Mesodermal cell (in vitro differentiated cells): Measurements from ENCODE around the gene ENPP1.
"Not testable (repeated sequence)": the region's sequence is repeated elsewhere in the genome, so short reads cannot be mapped to it uniquely, and the experiment has no call there.

Source experiments
- H3K27ac ChIP-seq: 2 replicates; pipeline ENCODE4 v1.7.0; 2013; ENCODE audit warnings: mild to moderate bottlenecking, low read depth, low read length, moderate library complexity; ENCODE audit not compliant: severe bottlenecking
- H3K36me3 ChIP-seq: 2 replicates; pipeline ENCODE4 v1.7.1; 2013; ENCODE audit warnings: mild to moderate bottlenecking, low read length, moderate library complexity; ENCODE audit not compliant: control insufficient read depth, insufficient read depth
- H3K4me1 ChIP-seq: one replicate; pipeline ENCODE4 v1.7.1; 2013; ENCODE audit warnings: mild to moderate bottlenecking, low read length; ENCODE audit not compliant: insufficient read depth, control insufficient read depth, poor library complexity, severe bottlenecking
- H3K4me3 ChIP-seq: 2 replicates; pipeline ENCODE4 v1.7.0; 2013; ENCODE audit warnings: low read length, control low read depth, mild to moderate bottlenecking; ENCODE audit not compliant: insufficient read depth, poor library complexity, severe bottlenecking; ENCODE audit errors: extremely low read depth
- H3K9me3 ChIP-seq: 2 replicates; pipeline ENCODE4 v1.7.1; 2013; ENCODE audit warnings: mild to moderate bottlenecking, low read length, moderate library complexity; ENCODE audit not compliant: control insufficient read depth
- WGBS, 2 experiments: methylation state at CpG; one replicate each; pipeline ENCODE4 v1.1.5; 2013; ENCODE audit warnings: missing lambda C conversion rate in 2 of 2; ENCODE audit not compliant: insufficient coverage in 2 of 2; 5-methylcytosine and 5-hydroxymethylcytosine counted together

ENPP1 gene

DNA sequence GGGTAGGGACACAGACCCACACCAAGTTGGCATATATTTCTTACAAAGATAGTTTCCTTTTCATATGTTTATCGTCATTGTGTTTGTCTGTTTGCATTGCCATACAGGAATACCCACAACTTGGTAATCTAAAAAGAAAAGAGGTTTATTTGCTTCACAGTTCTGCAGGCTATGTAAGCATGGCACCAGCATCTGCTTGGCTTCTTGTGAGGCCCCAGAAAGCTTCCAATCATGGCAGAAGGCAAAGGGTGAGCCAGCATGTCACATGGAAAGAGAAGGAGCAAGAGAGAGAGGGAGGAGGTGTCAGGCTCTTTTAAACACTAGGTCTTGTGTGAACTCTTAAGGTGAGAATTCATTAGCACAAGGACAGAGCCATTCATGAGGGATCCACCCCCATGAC, 90.9 kb downstream of the ENPP1 start:
- Histone ChIP-seq H3K36me3 (no peaks in the 10 kb centered on the region), H3K4me3 (no peak overlapping the region), H3K27ac (no peak overlapping the region), H3K9me3 (peaks cover 17% of the 10 kb centered on the region), H3K4me1 (no peaks in the 10 kb centered on the region)
- 100% methylated on average over 1 of the region's 1 CpG; no CpG with 5 or more reads in 1 of the 2 experiments for WGBS, 2 experiments

- Histone ChIP-seq H3K27ac (no peak overlapping the region), H3K36me3 (no peaks in the 10 kb centered on the region), H3K4me3 (no peak overlapping the region), H3K4me1 (no peaks in the 10 kb centered on the region), H3K9me3 (peaks cover 17% of the 10 kb centered on the region)
These were observed 92.4 kb downstream of the ENPP1 start for GRCh38 chr6:131900231-131900630.

DNA sequence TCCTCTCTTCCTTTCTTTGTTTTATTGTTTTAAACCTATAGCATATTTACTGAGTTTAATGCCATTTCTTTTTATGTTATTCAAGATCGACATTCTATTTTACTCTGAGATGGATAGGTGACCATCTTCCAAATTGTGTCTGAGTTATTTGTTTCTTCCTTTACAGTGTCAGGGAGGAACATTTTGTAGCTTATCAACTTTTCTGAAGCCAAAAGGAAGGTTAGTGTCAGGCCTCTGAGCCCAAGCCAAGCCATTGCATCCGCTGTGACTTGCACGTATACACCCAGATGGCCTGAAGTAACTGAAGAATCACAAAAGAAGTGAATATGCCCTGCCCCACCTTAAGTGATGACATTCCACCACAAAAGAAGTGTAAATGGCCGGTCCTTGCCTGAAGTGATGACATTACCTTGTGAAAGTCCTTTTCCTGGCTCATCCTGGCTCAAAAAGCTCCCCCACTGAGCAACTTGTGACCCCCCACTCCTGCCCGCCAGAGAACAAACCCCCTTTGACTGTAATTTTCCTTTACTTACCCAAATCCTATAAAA, 93.6 kb downstream of the ENPP1 start:
- H3K4me1 ChIP-seq, H3K36me3 ChIP-seq, H3K27ac ChIP-seq, H3K4me3 ChIP-seq: not testable (repeated sequence)
- WGBS, 2 experiments = 47 to 50% methylated on average over 2 to 3 of the region's 5 CpGs
- H3K9me3 ChIP-seq = peaks cover 17% of the 10 kb centered on the region

GRCh38 chr6:131903734-131904133, 95.9 kb downstream of the ENPP1 start:
- WGBS, 2 experiments = 21 to 24% methylated on average over 2 to 5 of the region's 12 CpGs
- H3K4me3 ChIP-seq, H3K36me3 ChIP-seq, H3K9me3 ChIP-seq, H3K27ac ChIP-seq, H3K4me1 ChIP-seq: not testable (repeated sequence)

- not testable (repeated sequence) for H3K4me3 ChIP-seq, H3K9me3 ChIP-seq, H3K36me3 ChIP-seq, H3K4me1 ChIP-seq, H3K27ac ChIP-seq
- WGBS, 2 experiments = no CpG with 5 or more reads among the region's 3 CpGs
These were observed 101.0 kb downstream of the ENPP1 start for GRCh38 chr6:131908787-131909186.

DNA sequence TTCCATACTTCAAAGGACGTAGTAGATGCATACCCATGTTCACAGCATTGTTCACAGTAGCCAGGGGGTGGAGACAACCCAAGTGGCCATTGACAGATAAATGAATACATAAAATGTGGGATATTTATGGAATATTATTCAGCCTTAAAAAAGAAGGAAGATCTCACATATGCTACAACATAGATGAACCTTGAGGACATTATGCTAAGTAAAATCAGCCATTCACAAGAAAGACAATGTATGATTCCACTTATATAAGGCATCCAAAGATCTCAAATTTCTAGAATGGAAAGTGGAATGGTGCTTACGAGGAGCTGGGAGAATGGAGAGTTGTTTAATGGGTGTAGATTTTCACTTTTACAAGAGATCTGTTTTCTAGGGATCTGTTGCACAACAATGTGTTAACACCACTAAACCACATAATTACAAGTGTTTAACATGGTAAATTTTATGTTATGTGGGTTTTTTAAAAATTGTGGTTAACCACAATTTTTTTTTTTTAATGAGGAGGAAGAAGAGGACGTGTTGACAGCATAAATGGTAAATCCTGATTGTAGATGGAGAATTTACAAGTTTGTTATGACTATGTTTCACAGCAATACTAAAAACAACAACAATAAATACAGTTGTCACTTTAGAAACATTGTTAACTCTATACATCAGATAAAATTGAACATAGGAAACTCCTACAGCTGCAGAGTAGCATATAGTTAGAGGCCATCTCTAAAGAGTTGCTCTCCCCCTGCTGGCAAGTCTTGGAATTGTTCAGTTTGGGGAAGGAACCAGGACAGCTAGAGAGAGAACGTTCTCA, 101.8 kb downstream of the ENPP1 start:
- no CpG with 5 or more reads among the region's 4 CpGs for WGBS, 2 experiments
- Histone ChIP-seq H3K4me1 (no peaks in the 10 kb centered on the region), H3K27ac (no peak overlapping the region), H3K36me3 (no peaks in the 10 kb centered on the region), H3K4me3 (no peak overlapping the region), H3K9me3 (no peaks in the 10 kb centered on the region)

DNA sequence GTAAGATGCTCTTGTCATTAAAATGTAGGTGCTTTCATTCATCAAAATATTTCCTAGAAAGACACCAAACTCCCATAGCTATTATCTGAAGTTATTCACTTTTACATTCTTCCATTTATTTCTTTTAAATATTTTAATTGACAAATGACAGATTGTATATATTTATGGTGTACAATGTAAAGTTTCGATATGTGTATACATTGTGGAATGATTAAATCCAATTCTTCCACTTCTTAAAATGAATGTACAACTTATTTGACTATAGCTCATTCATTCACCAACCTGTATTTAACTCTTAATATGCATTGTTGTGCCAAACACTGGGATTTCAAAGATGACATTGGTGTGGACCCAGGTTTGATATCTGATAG, 102.4 kb downstream of the ENPP1 start:
- Histone ChIP-seq H3K36me3 (no peaks in the 10 kb centered on the region), H3K4me1 (no peaks in the 10 kb centered on the region), H3K9me3 (no peaks in the 10 kb centered on the region), H3K4me3 (no peak overlapping the region), H3K27ac (no peak overlapping the region)
- no CpG with 5 or more reads among the region's 1 CpG for WGBS, 2 experiments

DNA sequence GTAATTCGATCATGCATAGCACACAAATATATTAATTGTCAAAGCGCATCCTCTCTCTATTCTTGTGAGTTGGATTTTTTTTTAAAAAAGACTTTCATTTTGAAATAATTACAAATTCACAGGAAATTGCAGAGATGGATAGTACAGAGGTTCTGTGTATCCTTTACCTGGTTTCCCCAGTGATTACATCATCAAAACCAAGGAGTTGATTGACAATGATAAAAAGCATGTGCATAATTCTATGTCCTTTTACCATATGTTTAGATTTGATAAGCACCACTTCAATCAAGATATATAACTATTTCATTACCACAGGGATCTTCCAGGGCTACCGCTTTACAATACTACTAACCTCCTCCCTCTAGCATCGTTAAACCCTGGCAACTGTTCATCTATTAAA, 103.1 kb downstream of the ENPP1 start:
- no peaks in the 10 kb centered on the region for H3K9me3 ChIP-seq
- no peaks in the 10 kb centered on the region for H3K4me1 ChIP-seq
- H3K27ac ChIP-seq = no peak overlapping the region
- no peaks in the 10 kb centered on the region for H3K36me3 ChIP-seq
- H3K4me3 ChIP-seq = no peak overlapping the region
- WGBS, 2 experiments = 86% methylated on average over 1 of the region's 4 CpGs; no CpG with 5 or more reads in 1 of the 2 experiments

GRCh38 chr6:131911951-131912350, 104.1 kb downstream of the ENPP1 start:
- H3K4me1 ChIP-seq = no peaks in the 10 kb centered on the region

DNA sequence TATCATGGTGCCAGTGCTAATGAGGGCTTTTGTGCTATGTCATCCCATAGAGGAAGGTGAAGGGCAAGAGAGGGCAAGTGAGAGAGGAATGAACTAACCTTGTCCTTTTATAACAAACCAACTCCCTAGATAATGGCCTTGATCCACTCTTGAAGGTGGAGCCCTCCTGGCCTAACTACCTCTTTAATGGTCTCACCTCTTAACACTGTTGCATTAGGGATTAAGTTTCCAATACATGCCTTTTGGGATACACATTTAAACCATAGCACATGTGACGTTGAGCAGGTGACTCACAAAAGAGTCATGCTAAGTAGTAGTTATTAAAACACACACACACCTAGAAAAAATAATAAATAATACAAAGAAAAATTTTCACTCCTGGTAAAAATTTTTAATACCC, 106.4 kb downstream of the ENPP1 start:
- WGBS, 2 experiments = no CpG with 5 or more reads among the region's 1 CpG
- H3K4me1 ChIP-seq = no peaks in the 10 kb centered on the region
- no peaks in the 10 kb centered on the region for H3K9me3 ChIP-seq
- no peak overlapping the region for H3K27ac ChIP-seq
- no peaks in the 10 kb centered on the region for H3K36me3 ChIP-seq
- H3K4me3 ChIP-seq = no peak overlapping the region

More at GRCh38 chr6:131911951-131912350, 104.1 kb downstream of the ENPP1 start:
- Histone ChIP-seq H3K27ac (no peak overlapping the region), H3K4me3 (no peak overlapping the region), H3K36me3 (no peaks in the 10 kb centered on the region), H3K9me3 (no peaks in the 10 kb centered on the region)
- no CpG with 5 or more reads among the region's 3 CpGs for WGBS, 2 experiments

- Histone ChIP-seq H3K36me3 (no peaks in the 10 kb centered on the region), H3K4me3 (no peak overlapping the region), H3K27ac (no peak overlapping the region), H3K9me3 (no peaks in the 10 kb centered on the region), H3K4me1 (no peaks in the 10 kb centered on the region)
- WGBS, 2 experiments = 70 to 88% methylated on average over 7 of the region's 10 CpGs
These were observed 107.3 kb downstream of the ENPP1 start for GRCh38 chr6:131914967-131915751.
